Adipocyte (in vitro differentiated cells): ENCODE measurements around the gene PPP1R37.

Experiments
- DNase-seq: peaks from one replicate; pipeline ENCODE4 v3.0.0-alpha.2; 2015; ENCODE audit warnings: low read depth
- H3K27me3 ChIP-seq: replicated peaks from 2 replicates; pipeline ENCODE4 v1.7.0; 2013; ENCODE audit warnings: mild to moderate bottlenecking, low read length, moderate library complexity; ENCODE audit not compliant: control insufficient read depth, insufficient read depth
- H3K36me3 ChIP-seq: 2 replicates; pipeline ENCODE4 v1.7.0; 2013; ENCODE audit warnings: low read length, mild to moderate bottlenecking, moderate library complexity; ENCODE audit not compliant: control insufficient read depth, insufficient read depth, severe bottlenecking
- H3K4me1 ChIP-seq: 2 replicates; pipeline ENCODE4 v1.7.0; 2013; ENCODE audit warnings: mild to moderate bottlenecking, low read length, moderate library complexity; ENCODE audit not compliant: control insufficient read depth, insufficient read depth
- H3K4me3 ChIP-seq: 2 replicates; pipeline ENCODE4 v1.7.0; 2013; ENCODE audit warnings: mild to moderate bottlenecking, low read length, moderate library complexity
- H3K9ac ChIP-seq: 2 replicates; pipeline ENCODE4 v1.7.0; 2013; ENCODE audit warnings: mild to moderate bottlenecking, low read length, moderate library complexity
- H3K9me3 ChIP-seq: 2 replicates; pipeline ENCODE4 v1.7.0; 2013; ENCODE audit warnings: mild to moderate bottlenecking, low read length, moderate library complexity; ENCODE audit not compliant: control insufficient read depth

PPP1R37 gene

DNA sequence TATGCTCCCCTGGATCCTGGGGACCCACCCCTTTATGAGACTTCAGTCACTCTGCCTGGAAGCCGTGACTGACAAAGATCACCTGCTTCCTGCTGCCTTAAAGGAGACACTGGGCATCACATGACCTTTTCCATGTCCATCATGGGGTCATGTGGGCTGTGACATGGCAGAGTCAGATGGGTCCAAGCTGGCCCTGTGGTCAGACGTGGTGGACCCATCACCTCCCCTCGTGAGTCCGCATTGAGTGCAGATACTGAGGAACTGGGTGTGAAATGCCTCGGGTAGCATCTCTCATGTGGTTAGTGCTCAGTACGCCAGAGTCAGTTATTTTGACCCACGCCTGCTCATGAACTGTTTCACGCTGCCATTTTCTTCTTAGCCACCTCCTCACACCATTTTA, 40.7 kb downstream of the PPP1R37 start:
- Histone ChIP-seq H3K9ac (no peak overlapping the region), H3K27me3 (no peaks in the 10 kb centered on the region), H3K36me3 (no peaks in the 10 kb centered on the region), H3K9me3 (no peaks in the 10 kb centered on the region), H3K4me1 (no peaks in the 10 kb centered on the region), H3K4me3 (no peak overlapping the region)
- DNase-seq: no peak

GRCh38 chr19:45135176-45135885, 42.4 kb downstream of the PPP1R37 start:
- H3K9me3 ChIP-seq: no peaks in the 10 kb centered on the region
- H3K4me3 ChIP-seq: no peak overlapping the region
- H3K27me3 ChIP-seq: no peaks in the 10 kb centered on the region
- DNase-seq: no peak
- H3K4me1 ChIP-seq: no peaks in the 10 kb centered on the region
- H3K9ac ChIP-seq: no peak overlapping the region
- no peaks in the 10 kb centered on the region for H3K36me3 ChIP-seq

DNA sequence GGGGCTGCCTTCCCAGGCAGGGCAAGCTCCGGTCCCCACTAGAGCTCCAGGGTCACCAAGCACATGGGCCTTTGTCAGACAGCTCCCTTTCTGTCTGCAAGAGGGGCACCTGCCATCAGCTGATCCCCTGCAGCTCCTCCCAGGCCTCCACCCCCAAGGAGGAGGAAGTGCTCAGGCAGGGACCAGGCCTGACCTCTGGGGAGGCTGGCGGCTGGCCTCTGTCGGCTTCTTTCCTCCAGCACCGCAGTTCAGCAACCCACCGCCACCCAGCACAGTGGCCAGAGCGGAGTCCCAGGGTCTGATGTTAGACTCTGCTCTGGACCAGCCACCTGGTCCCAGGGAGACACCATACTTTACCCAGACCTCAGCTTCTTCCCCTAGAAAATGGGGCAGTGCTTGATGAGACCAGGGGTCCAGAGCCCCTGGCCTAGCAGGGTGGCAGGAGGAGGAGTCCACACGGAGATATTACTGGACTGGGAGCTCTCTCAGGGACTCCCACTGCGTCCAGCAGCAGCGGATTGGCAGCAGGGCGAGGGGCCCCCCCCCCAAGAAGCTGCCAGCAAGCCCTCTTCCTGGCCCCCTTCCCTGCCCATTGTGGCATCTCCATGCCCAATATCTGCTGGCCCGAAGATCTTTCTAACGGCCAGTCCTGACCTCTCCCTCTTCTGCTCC, 43.7 kb downstream of the PPP1R37 start:
- Histone ChIP-seq H3K36me3 (no peaks in the 10 kb centered on the region), H3K4me3 (no peak overlapping the region), H3K9ac (no peak overlapping the region), H3K4me1 (no peaks in the 10 kb centered on the region), H3K9me3 (no peaks in the 10 kb centered on the region), H3K27me3 (no peaks in the 10 kb centered on the region)
- DNase-seq: no peak

GRCh38 chr19:45137179-45137761, 44.3 kb downstream of the PPP1R37 start:
- Histone ChIP-seq H3K9ac (no peak overlapping the region), H3K9me3 (no peaks in the 10 kb centered on the region), H3K27me3 (no peaks in the 10 kb centered on the region), H3K4me3 (no peak overlapping the region), H3K36me3 (peaks cover 3% of the 10 kb centered on the region), H3K4me1 (no peaks in the 10 kb centered on the region)
- no peak for DNase-seq

GRCh38 chr19:45138303-45138751, 45.3 kb downstream of the PPP1R37 start:
- H3K27me3 ChIP-seq: no peaks in the 10 kb centered on the region
- H3K9ac ChIP-seq: no peak overlapping the region
- DNase-seq: no peak
- no peaks in the 10 kb centered on the region for H3K4me1 ChIP-seq
- H3K36me3 ChIP-seq: peaks cover 8% of the 10 kb centered on the region
- H3K9me3 ChIP-seq: no peaks in the 10 kb centered on the region
- no peak overlapping the region for H3K4me3 ChIP-seq

- Histone ChIP-seq H3K36me3 (peaks cover 8% of the 10 kb centered on the region), H3K4me1 (no peaks in the 10 kb centered on the region), H3K9ac (no peak overlapping the region), H3K4me3 (no peak overlapping the region), H3K9me3 (no peaks in the 10 kb centered on the region), H3K27me3 (no peaks in the 10 kb centered on the region)
- no peak for DNase-seq
Observed at GRCh38 chr19:45139286-45140143, 46.5 kb downstream of the PPP1R37 start.

DNA sequence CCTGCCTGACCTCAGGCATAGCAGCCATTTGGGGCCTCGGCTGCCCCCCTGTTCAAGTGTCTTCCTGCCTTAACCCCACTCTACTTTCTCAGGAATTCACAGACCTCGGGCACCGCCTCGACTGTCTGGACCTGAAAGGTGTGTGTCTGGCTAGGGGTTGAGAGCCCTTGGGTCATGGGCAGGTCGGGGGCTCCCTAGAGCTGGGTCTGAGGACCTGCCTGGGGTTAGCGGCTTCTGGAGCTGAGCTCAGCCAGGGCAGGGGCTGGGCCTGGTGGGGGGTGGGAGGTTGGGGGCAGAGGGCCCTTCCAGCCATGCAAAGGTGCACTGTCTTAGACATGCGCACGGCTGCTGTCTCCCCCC, 47.1 kb downstream of the PPP1R37 start:
- H3K4me3 ChIP-seq: no peak overlapping the region
- H3K9ac ChIP-seq: no peak overlapping the region
- H3K9me3 ChIP-seq: no peaks in the 10 kb centered on the region
- no peaks in the 10 kb centered on the region for H3K4me1 ChIP-seq
- no peak for DNase-seq
- H3K36me3 ChIP-seq: peaks cover 8% of the 10 kb centered on the region
- no peaks in the 10 kb centered on the region for H3K27me3 ChIP-seq

GRCh38 chr19:45140533-45140932, 47.6 kb downstream of the PPP1R37 start:
- no peak overlapping the region for H3K4me3 ChIP-seq
- peaks cover 8% of the 10 kb centered on the region for H3K36me3 ChIP-seq
- no peak for DNase-seq
- H3K9me3 ChIP-seq: no peaks in the 10 kb centered on the region
- H3K27me3 ChIP-seq: no peaks in the 10 kb centered on the region
- no peak overlapping the region for H3K9ac ChIP-seq
- no peaks in the 10 kb centered on the region for H3K4me1 ChIP-seq

DNA sequence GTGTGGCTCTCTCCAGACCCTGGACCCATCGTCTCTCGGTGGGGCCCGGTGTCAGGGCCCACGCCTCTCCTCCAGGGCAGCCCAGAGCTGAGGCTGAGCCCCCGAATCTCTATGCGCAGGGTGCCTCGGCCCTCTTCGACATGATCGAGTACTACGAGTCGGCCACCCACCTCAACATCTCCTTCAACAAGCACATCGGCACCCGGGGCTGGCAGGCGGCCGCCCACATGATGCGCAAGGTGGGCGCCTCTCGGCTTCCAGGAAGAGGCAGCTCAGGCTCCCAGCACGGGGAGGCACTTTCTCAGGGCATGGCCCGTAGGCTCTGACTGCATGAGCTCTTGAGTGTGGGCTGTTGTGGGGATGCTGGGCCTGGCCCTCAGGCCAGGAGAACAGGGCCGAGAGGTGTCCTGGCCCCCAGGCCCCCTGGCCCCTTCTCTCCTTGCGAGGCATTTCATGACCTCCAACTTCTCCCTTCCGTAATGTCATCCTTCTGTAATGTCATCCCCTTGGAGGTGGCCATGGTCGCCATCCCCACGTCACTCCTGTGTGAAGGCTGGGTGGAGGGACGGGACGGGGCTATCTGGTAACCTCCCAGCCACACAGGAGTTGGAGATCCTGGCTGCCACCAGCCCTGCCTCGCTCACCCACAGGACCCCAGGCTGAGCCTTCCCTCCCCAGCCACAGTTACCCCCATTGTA, 48.4 kb downstream of the PPP1R37 start:
- no peaks in the 10 kb centered on the region for H3K4me1 ChIP-seq
- no peak overlapping the region for H3K9ac ChIP-seq
- no peaks in the 10 kb centered on the region for H3K27me3 ChIP-seq
- H3K4me3 ChIP-seq: no peak overlapping the region
- H3K36me3 ChIP-seq: peaks cover 8% of the 10 kb centered on the region
- H3K9me3 ChIP-seq: no peaks in the 10 kb centered on the region
- no peak for DNase-seq

DNA sequence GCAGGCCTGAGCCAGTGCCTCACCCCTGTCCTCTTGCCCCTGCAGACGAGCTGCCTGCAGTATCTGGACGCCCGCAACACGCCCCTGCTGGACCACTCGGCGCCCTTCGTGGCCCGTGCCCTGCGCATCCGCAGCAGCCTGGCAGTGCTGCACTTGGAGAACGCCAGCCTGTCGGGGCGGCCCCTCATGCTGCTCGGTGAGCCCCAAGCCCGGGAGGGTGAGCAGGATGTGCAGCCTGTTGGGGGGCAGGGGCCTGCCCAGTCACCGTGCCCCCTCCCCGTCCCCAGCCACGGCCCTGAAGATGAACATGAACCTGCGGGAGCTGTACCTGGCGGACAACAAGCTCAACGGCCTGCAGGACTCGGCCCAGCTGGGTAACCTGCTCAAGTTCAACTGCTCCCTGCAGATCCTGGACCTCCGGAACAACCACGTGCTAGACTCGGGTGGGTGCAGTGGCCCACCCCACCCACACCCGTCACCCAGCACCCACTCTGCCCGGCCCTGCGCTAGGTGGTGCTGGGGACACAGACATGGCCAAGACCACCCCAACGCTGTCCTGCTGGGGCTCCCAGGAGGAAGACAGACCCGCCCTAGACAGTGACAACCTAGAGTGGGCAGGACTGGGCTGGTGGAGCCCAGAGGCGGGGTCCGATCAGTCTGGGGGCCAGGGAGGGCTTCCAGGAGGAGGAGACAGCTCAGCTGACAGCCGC, 49.2 kb downstream of the PPP1R37 start:
- H3K4me3 ChIP-seq: no peak overlapping the region
- H3K9me3 ChIP-seq: no peaks in the 10 kb centered on the region
- H3K27me3 ChIP-seq: no peaks in the 10 kb centered on the region
- H3K36me3 ChIP-seq: peaks cover 8% of the 10 kb centered on the region
- H3K9ac ChIP-seq: no peak overlapping the region
- H3K4me1 ChIP-seq: no peaks in the 10 kb centered on the region
- no peak for DNase-seq
